ENCODE measurements around the gene GDPD3.
A peak's percentile ranks its signal among the peaks of the same experiment; 100 is the strongest.

Gene GDPD3

DNA sequence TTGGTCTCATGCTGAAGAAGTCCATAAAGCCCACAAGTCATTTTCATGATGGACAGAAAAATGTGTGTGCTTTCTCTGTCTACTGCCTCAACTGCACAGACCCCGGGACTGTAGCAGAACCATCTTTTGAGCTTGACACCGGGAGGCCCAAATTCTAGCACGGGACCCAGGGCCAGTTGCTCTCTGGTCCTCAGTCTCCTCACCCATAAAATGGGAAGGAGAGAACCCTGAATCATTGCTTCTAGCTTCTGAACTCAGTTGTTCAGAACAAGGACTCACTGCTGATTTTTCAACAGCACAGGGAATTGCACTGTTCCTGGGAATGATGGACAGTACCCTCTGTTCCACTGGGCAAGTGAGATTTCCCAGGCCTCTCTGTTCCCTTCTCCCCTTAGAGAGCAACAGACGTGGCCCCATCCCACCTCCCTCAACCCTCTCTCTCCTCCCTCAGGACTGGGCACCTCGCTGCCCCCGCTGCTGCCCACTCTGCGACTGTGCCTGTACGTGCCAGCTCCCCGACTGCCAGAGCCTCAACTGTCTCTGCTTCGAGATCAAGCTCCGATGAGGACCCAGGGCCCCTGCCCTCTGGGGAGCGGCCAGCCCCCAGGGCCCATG is 50.0 kb downstream of the GDPD3 start:
- ATAC-seq: no peak
- no peak for TF ChIP-seq ZC3H10 (CRISPR knock-in tag; IDR thresholded peaks at IDR 0.05)

DNA sequence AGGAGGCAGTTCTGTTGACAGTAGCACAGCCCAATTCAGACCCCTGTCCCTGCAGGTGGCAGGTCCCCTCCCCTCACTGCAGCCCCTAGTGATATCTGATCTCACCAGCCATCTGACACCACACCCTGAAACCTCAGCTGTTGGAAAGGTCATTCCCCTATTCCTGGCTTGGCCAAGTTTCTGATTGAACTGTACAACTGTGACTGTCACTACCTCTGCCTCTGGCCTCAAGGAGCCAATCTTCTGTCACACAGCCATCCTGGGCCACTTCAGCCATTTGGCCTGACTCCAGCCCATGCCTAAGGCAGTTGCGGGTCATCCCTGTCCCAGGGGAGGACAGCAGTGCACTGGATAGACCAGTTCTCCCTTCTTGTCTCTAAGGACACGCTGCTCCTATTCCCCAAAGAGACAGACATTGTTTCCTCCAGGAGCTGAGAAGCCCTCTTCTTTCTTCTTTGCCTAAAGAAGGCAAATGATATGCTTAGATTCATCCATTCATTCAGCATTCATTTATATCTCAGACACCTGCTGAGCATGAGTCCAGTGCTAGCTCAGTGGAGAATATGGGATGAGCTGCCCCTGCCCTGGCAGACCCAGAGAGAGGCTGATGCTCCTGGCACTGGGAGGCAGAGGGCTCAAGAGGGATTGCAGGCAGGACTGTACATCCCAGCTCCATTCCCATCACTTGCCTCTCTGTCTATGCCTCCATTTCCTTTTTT is 52.3 kb downstream of the GDPD3 start:
- no peak for ATAC-seq
- TF ChIP-seq SNAI2 (CRISPR knock-in tag; IDR thresholded peaks at IDR 0.05) (no peak), ZFP3 (CRISPR knock-in tag; IDR thresholded peaks at IDR 0.05) (no peak), ISL1 (CRISPR knock-in tag; IDR thresholded peaks at IDR 0.05) (no peak), ZC3H10 (CRISPR knock-in tag; IDR thresholded peaks at IDR 0.05) (no peak), OSR1 (CRISPR knock-in tag; IDR thresholded peaks at IDR 0.05) (no peak), TCF4 (CRISPR knock-in tag; IDR thresholded peaks at IDR 0.05; ENCODE audit: borderline replicate concordance) (no peak), ARNTL (CRISPR knock-in tag; IDR thresholded peaks at IDR 0.05; ENCODE audit: borderline replicate concordance, low read depth) (no peak), ZNF8 (CRISPR knock-in tag; IDR thresholded peaks at IDR 0.05) (no peak), CSDC2 (CRISPR knock-in tag; IDR thresholded peaks at IDR 0.05) (no peak)
- TF ChIP-seq, protein P1, sequence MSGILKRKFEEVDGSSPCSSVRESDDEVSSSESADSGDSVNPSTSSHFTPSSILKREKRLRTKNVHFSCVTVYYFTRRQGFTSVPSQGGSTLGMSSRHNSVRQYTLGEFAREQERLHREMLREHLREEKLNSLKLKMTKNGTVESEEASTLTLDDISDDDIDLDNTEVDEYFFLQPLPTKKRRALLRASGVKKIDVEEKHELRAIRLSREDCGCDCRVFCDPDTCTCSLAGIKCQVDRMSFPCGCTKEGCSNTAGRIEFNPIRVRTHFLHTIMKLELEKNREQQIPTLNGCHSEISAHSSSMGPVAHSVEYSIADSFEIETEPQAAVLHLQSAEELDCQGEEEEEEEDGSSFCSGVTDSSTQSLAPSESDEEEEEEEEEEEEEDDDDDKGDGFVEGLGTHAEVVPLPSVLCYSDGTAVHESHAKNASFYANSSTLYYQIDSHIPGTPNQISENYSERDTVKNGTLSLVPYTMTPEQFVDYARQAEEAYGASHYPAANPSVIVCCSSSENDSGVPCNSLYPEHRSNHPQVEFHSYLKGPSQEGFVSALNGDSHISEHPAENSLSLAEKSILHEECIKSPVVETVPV (CRISPR knock-in tag; IDR thresholded peaks at IDR 0.05): no peak
- TF ChIP-seq, protein P2, sequence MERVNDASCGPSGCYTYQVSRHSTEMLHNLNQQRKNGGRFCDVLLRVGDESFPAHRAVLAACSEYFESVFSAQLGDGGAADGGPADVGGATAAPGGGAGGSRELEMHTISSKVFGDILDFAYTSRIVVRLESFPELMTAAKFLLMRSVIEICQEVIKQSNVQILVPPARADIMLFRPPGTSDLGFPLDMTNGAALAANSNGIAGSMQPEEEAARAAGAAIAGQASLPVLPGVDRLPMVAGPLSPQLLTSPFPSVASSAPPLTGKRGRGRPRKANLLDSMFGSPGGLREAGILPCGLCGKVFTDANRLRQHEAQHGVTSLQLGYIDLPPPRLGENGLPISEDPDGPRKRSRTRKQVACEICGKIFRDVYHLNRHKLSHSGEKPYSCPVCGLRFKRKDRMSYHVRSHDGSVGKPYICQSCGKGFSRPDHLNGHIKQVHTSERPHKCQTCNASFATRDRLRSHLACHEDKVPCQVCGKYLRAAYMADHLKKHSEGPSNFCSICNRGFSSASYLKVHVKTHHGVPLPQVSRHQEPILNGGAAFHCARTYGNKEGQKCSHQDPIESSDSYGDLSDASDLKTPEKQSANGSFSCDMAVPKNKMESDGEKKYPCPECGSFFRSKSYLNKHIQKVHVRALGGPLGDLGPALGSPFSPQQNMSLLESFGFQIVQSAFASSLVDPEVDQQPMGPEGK (CRISPR knock-in tag; IDR thresholded peaks at IDR 0.05; ENCODE audit: borderline replicate concordance): no peak
- TF ChIP-seq, protein P3, sequence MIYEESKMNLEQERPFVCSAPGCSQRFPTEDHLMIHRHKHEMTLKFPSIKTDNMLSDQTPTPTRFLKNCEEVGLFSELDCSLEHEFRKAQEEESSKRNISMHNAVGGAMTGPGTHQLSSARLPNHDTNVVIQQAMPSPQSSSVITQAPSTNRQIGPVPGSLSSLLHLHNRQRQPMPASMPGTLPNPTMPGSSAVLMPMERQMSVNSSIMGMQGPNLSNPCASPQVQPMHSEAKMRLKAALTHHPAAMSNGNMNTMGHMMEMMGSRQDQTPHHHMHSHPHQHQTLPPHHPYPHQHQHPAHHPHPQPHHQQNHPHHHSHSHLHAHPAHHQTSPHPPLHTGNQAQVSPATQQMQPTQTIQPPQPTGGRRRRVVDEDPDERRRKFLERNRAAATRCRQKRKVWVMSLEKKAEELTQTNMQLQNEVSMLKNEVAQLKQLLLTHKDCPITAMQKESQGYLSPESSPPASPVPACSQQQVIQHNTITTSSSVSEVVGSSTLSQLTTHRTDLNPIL (CRISPR knock-in tag; IDR thresholded peaks at IDR 0.05; ENCODE audit: low read depth): no peak
- TF ChIP-seq, protein P4, sequence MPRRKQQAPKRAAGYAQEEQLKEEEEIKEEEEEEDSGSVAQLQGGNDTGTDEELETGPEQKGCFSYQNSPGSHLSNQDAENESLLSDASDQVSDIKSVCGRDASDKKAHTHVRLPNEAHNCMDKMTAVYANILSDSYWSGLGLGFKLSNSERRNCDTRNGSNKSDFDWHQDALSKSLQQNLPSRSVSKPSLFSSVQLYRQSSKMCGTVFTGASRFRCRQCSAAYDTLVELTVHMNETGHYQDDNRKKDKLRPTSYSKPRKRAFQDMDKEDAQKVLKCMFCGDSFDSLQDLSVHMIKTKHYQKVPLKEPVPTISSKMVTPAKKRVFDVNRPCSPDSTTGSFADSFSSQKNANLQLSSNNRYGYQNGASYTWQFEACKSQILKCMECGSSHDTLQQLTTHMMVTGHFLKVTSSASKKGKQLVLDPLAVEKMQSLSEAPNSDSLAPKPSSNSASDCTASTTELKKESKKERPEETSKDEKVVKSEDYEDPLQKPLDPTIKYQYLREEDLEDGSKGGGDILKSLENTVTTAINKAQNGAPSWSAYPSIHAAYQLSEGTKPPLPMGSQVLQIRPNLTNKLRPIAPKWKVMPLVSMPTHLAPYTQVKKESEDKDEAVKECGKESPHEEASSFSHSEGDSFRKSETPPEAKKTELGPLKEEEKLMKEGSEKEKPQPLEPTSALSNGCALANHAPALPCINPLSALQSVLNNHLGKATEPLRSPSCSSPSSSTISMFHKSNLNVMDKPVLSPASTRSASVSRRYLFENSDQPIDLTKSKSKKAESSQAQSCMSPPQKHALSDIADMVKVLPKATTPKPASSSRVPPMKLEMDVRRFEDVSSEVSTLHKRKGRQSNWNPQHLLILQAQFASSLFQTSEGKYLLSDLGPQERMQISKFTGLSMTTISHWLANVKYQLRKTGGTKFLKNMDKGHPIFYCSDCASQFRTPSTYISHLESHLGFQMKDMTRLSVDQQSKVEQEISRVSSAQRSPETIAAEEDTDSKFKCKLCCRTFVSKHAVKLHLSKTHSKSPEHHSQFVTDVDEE (CRISPR knock-in tag; IDR thresholded peaks at IDR 0.05): no peak

DNA sequence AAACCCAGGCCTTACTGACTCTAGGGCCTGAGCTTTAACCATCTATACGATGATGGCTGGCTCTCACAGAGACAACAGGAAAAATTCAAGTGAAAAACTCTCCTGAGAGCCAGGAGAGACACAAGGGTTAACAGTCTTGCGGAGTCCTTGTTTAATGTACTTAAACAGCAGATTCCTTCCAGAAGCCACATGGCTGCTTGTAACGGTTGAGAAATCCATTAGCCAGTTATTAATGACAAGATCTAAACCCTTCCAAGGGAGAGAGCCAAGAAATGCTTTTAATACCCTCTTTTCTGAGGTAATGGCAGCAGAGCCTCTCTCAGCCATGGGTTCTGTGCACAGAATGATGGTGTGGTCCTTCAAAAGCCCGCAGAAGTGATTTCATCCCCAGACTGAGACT is 53.0 kb downstream of the GDPD3 start:
- ATAC-seq: no peak
- TF ChIP-seq, protein P2 (CRISPR knock-in tag; IDR thresholded peaks at IDR 0.05; ENCODE audit: borderline replicate concordance): no peak
- TF ChIP-seq ZNF70 (CRISPR knock-in tag; IDR thresholded peaks at IDR 0.05): no peak
- no peak for TF ChIP-seq ZFP30 (CRISPR knock-in tag; IDR thresholded peaks at IDR 0.05)
- TF ChIP-seq ZNF8 (CRISPR knock-in tag; IDR thresholded peaks at IDR 0.05): no peak
- TF ChIP-seq ZFP3 (CRISPR knock-in tag; IDR thresholded peaks at IDR 0.05): no peak
- no peak for TF ChIP-seq ZNF565 (CRISPR knock-in tag; conservative IDR thresholded peaks at IDR 0.05; ENCODE audit: low read depth)
- no peak for TF ChIP-seq GLIS3 (CRISPR knock-in tag; IDR thresholded peaks at IDR 0.05)
- no peak for TF ChIP-seq OSR1 (CRISPR knock-in tag; IDR thresholded peaks at IDR 0.05)
- TF ChIP-seq TOX (CRISPR knock-in tag; IDR thresholded peaks at IDR 0.05; ENCODE audit: borderline replicate concordance): no peak
- TF ChIP-seq, protein P3 (CRISPR knock-in tag; IDR thresholded peaks at IDR 0.05; ENCODE audit: low read depth): 0 out of 2 replicates have a peak, but pooled peaks have one; percentile 33
- no peak for TF ChIP-seq ARNTL (CRISPR knock-in tag; IDR thresholded peaks at IDR 0.05; ENCODE audit: borderline replicate concordance, low read depth)
- 0 out of 2 replicates have a peak, but pooled peaks have one; percentile 26 for TF ChIP-seq TCF4 (CRISPR knock-in tag; IDR thresholded peaks at IDR 0.05; ENCODE audit: borderline replicate concordance)
- TF ChIP-seq ESRRG (CRISPR knock-in tag; IDR thresholded peaks at IDR 0.05): no peak
- TF ChIP-seq, protein P5, sequence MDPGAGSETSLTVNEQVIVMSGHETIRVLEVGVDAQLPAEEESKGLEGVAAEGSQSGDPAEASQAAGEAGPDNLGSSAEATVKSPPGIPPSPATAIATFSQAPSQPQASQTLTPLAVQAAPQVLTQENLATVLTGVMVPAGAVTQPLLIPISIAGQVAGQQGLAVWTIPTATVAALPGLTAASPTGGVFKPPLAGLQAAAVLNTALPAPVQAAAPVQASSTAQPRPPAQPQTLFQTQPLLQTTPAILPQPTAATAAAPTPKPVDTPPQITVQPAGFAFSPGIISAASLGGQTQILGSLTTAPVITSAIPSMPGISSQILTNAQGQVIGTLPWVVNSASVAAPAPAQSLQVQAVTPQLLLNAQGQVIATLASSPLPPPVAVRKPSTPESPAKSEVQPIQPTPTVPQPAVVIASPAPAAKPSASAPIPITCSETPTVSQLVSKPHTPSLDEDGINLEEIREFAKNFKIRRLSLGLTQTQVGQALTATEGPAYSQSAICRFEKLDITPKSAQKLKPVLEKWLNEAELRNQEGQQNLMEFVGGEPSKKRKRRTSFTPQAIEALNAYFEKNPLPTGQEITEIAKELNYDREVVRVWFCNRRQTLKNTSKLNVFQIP (CRISPR knock-in tag; IDR thresholded peaks at IDR 0.05; ENCODE audit: borderline replicate concordance, low read depth): no peak
- TF ChIP-seq, protein P1 (CRISPR knock-in tag; IDR thresholded peaks at IDR 0.05): no peak
- no peak for TF ChIP-seq ZC3H10 (CRISPR knock-in tag; IDR thresholded peaks at IDR 0.05)
- peak; percentile 97 for TF ChIP-seq ISL1 (CRISPR knock-in tag; IDR thresholded peaks at IDR 0.05)
- TF ChIP-seq SNAI2 (CRISPR knock-in tag; IDR thresholded peaks at IDR 0.05): no peak
- no peak for TF ChIP-seq BACH2 (CRISPR knock-in tag; IDR thresholded peaks at IDR 0.05; ENCODE audit: borderline replicate concordance)

Data from SK-N-SH treated with all-trans-retinoic acid at 6 μM for 48 hours (cell line).